Activated CD4-positive, alpha-beta T cell treated with anti-CD3 and anti-CD28 coated beads, Interleukin-2, amount 50 U/mL, for 4 hours (primary cell): ENCODE results near the gene DGLUCY.
"Not testable (repeated sequence)": the region's sequence is repeated elsewhere in the genome, so short reads cannot be mapped to it uniquely, and the experiment has no call there.

Experiments
- DNase-seq, 2 experiments: peaks; one replicate each; pipeline ENCODE4 v3.0.0-alpha.2; 2020

Gene DGLUCY, protein sequence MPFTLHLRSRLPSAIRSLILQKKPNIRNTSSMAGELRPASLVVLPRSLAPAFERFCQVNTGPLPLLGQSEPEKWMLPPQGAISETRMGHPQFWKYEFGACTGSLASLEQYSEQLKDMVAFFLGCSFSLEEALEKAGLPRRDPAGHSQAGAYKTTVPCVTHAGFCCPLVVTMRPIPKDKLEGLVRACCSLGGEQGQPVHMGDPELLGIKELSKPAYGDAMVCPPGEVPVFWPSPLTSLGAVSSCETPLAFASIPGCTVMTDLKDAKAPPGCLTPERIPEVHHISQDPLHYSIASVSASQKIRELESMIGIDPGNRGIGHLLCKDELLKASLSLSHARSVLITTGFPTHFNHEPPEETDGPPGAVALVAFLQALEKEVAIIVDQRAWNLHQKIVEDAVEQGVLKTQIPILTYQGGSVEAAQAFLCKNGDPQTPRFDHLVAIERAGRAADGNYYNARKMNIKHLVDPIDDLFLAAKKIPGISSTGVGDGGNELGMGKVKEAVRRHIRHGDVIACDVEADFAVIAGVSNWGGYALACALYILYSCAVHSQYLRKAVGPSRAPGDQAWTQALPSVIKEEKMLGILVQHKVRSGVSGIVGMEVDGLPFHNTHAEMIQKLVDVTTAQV

DNA sequence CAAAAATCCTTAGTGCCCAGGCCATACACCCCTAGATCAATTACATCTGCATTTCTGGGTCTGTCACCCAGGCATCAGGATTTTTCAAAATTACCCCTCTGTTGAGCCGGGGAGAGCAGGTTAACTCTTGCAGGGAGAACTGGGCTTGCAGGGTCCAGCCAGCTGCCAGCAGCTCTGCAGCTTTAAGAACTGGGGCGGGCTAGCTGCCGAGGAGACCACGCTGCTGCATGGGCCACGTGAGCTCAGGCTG, at the start of gene DGLUCY:
Gene DGLUCY (plus strand): TSS at position 245 of the 250 bp plus-strand sequence. CDS start 46,222 bp downstream, outside the sequence.
- peak; percentile 39 to 44 for DNase-seq

DNA sequence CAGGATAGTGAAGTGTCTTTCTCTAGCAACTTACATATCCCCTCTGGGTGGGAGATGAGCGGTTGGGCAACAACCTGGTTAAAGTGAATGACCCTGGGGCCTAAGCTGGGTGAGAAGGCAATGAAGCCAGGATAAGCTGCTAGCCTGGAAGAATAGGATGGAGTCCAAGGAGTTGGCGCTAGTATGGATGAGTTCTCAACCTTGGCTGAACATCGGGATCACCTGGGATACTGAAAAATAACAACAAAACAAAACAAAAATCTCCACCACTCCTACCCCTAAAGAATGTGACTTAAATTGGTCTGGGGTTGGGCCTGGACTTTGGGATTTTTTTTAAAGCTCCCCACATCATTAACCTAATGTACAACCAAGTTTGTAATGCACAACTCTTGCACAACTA, 48.6 kb upstream of the DGLUCY start:
- DNase-seq: no peak

DNA sequence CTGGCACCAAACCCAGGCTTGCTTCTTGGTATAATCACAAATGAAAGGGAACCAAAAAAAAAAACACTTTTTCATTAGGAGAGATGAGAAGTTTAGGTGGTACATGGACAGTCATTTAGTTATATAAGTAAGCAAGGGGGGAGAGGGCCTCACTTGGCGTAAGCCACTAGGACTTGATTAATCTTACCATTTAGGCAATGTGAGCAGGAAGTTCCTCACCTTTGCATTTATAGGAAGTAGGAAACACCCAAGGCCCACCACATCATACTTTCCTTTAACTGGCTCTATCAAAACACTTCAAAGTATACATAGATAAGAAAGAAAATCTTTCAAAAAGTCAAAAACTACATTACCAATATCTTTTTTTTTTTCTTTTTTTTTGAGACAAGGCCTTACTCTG, 46.7 kb upstream of the DGLUCY start:
- peak; percentile 22 to 25 for DNase-seq

DNA sequence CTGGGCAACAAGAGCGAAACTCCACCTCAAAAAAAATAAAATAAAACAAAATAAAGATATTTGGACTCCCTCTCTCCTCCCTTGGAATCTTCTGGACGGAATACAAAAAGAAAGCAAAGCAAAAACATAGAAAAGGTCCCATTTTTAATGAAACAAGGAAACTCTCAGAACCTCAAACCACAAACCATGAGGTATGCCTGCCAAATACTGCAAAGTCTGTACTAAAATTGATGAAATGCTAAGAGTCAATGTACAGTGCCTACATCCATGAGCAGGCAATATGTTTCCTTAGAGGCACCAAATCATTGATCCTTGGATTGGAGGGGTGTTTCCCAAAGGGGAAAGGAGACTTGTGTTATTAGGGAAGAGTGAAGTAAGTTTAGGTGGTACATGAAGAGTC, 45.2 kb upstream of the DGLUCY start:
- no peak for DNase-seq

DNA sequence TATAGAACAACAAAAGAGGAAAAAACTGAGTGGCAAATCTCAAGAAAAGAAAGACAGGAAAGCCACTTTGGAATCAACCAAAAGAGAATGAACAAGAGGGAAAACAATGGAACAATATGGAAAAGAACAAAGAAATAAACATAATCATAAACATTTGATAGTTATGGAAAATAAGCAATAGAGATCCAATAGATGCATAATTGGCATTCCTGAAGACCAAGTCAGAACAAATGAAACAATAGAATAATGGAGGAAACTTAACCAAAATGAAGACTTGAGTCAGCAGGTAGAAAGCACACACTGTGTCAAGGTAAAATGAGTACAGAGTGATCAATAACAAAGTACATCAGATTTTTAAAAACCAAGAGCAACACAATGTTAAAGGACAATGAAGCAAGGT, 43.3 kb upstream of the DGLUCY start:
- no peak for DNase-seq

DNA sequence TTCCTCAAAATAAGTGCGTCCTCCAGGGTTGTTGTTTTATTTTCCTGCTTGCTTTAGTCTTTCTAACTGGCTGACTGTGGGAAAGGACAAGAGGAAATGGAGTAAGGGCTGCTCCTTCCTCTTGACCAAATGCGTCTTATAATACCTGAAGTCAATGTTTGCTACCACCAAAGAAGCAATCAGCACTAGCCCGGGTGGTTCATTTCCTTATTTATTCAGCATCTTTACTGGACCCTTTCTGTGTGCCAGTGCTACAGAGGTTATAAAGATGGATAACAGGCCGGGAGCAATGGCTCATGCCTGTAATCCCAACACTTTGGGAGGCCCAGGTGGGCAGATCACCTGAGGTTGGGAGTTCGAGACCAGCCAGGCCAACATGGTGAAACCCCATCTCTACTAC, 38.3 kb upstream of the DGLUCY start:
- DNase-seq: no peak

DNA sequence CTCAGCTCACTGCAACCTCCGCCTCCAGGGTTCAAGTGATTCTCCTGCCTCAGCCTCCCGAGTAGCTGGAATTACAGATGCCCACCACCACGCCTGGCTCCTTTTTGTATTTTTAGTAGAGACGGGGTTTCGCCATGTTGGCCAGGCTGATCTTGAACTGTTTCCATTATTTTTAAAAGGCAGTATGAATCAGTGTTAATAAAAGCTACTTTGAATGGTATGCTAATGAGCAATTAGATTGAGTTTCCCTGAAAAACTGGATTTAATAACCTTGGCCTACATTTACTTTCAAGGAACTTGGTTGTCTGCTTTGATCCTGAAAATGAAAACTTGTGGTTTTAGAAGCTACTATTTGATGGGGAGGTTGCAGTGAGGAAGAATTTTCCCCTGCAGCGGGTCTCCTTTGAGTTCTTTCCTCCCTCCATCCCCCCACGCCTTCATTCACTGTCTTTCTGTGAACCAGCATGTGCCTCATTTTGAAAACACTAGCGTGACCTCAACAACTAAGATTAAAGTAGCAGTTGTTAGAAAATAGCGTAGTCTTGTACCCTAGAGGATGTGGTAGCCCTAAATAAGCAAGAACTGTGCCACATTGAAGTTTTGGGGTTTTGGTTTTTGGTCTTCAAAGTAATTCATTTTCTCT, 35.7 kb upstream of the DGLUCY start:
- peak; percentile 24 to 35 for DNase-seq

DNA sequence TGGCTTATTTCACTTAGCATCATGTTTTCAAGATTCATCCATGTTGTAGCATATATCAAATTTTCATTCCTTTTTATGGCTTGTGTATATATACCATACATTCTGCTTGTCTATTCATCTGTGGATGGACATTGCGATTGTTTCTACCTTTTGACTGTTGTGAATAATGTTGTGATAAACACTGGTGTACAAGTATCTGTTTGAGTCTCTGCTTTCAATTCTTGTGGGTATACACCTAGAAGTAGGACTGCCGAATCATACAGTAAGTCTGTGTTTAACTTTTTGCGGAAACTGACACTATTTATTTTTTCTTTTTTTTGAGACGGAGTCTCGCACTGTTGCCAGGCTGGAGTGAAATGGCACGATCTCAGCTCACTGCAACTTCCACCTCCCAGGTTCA, 33.8 kb upstream of the DGLUCY start:
- DNase-seq: no peak

DNA sequence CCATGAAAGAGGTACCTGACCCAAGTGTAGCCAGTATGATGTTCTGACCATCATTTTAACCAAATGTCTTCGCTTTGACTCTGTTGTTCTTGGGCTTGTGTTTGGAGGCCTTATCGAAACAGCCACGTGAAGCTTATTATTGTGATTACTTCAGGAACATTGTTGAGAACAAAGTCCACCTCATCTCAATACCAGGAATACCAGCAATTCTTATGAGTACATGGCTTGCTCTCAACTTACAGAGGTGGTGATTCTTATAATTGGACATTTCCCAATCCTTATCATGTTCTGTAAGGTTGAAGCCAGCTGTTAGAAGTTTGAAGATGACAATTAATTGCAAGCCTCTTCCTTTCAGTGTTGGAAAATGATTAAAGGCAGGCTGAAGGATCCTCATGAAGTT, 31.6 kb upstream of the DGLUCY start:
- no peak for DNase-seq

DNA sequence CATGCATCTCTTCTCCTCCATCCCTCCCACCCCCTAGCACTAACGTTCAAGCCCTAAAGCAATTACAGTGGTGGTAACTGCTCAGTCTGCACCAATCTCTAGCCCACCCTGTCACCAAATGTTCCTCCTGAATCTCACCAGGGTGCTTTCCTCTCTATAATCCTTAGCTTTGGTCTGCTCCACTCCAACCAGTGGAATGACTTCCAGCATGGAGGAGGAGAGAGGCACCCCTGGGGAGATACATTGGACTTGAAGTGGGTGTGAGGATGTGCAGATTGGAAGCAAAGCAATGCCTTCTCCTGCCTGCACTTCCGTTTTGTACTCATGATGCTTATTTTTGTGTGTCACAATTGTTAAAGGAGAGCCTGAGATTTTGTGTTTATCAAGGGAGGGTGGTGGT, 29.4 kb upstream of the DGLUCY start:
- no peak for DNase-seq

DNA sequence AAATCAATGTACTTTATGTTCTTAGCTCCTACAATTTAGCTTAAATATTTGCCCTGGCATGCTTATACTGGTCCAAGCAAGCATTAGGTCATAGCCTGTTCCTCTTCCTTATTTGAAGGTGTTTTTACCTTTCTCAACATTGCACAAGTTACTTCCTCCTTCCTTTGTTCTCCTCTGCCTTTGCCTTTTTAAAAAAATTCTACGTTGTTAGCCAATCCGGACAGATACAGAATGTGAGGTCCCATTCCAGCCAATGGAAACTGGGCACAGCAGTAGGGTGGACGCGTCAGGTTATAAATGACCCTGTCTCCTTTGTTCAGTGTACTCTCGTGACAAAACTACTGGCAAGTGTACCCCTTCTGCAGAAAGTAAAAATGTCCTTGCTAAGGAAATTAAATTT, 26.4 kb upstream of the DGLUCY start:
- not testable (repeated sequence) for DNase-seq

DNA sequence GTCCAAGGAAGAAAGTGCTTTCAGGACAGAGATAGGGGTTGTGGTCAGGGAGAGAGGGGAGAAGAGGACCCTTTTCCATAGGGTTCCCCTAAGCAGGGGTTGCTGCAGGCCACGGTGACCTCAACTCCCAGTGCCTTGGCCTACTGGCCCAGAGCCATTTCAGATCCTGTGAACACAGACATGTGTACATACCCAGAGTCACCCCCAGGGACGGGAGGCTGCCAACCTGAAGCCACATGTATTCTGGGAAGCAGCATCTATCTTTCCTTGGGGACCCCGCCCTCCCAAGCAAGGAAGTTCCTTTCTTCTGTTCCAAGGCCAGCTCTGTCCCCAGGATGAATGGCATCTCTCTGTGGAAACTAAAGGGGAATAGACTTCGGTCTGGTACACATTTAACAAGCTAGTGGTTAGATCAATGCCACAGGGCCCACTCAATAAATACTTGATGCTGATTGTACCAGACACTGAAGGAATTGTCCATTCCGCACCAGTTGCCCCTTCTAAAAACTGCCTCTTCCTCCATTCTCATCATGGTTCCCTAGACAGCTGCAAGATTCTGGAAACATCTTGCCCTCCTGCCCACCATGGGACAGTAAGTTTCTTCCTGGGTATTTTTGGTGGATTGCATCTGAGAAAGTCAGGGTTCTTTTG, 25.2 kb upstream of the DGLUCY start:
- DNase-seq: no peak

DNA sequence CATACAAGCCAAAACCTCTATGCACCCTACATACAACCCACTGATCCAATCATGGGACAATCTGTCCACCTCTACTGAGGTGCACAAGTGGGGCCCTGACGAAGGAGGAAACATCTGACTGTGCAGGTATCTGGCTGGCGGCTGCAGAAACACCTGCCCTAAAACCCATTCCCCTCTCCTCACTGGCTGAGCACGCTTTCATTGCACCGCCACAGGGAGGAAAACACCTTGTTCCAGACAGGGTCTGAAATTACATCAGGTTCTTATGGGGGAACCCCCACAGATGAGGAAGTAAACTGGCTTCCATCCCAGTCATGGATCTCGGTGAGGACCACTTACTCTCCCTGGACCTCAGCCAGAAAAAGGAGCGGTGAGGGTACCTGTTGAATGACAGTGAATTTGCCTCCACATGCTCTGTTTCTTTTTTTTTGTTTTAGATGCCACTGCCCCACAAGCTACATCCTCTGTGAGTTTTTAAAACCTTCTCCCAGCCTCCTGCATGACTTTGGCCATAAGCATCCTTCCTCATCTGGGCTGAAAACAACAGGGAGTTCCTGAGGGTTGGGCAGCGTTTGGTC, 23.8 kb upstream of the DGLUCY start:
- DNase-seq: no peak

DNA sequence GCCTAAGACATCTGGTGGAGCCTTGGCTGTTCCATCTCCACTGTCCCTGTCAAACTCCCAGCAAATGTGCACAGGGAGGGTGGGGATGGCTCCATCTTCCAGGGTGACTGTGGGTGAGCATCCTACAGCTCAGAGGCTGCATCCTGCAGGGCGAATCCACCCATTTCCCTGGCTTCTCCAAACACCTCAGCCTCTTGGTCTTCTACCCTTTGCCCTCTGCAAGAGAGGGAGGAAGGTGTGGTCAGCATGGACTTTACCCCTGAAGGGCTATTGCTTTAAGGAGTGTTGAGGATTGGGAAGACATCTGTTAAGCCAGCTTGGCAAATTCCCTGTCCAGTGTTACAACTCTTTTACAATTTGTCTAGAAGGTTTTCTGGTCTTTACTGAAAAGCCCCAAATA, 23.1 kb upstream of the DGLUCY start:
- no peak for DNase-seq

DNA sequence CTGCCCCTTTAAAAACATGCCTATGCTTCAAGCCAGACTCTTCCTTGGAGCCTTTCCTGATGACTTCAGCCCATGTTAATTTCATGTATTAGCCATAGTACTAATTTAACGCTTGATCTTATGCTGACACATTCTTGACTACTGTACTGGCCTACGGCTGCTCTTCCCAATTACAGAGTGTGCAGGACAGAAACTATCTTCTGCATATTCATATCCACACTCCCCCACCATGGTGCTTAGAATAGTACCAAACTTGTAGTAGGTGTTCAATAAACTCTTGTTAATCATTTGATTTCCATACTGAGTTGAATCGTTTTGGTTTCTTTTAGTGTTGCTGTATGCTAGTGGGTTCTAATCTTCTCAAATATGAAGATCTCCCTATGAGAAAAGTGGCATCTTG, 21.8 kb upstream of the DGLUCY start:
- DNase-seq: no peak

DNA sequence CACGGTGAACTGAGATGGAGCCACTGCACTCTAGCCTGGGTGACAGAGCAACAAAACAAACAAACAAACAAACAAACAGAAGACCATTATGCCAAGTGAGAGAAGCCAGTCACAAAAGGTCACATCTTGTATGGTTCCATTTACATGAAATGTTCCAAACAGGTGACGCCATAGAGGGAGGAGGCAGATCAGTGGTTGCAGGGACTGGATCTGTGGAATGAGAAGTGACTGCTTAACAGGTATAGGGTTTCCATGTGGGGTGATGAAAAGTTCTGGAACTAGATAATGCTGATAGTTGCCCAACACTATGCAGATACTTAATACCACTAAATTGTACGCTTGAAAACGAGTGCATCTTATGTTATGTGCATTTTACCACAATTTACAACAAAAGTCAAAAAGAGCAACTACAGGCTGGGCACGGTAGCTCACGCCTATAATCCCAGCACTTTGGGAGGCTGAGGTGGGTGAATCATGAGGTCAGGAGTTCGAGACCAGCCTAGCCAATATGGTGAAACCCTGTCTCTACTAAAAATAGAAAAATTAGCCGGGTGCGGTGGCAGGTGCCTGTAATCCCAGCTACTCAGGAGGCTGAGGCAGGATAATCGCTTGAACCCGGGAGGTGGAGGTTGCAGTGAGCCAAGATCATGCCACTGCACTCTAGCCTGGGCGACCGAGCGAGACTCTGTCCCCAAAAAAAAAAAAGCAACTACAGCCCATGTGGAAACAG, 20.0 kb upstream of the DGLUCY start:
- DNase-seq: not testable (repeated sequence)

DNA sequence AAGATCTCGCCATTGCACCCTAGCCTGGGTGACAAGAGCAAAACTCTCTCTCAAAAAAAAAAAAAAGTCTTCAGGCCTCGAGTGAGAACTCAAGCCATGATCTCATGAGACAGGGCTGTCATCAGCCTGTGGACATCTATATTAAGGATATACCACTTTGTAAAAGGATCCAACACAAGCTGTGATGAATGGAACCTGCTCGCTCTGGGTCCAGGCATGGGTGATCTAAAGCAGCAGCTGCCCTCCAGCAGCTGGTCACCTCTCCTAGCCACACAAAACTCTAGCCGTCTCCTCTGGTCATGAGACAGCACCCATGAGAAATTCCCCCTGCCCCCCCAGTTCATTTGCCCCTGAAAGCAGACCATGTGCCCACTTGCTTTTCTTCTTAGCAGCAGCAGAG, 19.1 kb upstream of the DGLUCY start:
- DNase-seq: no peak

DNA sequence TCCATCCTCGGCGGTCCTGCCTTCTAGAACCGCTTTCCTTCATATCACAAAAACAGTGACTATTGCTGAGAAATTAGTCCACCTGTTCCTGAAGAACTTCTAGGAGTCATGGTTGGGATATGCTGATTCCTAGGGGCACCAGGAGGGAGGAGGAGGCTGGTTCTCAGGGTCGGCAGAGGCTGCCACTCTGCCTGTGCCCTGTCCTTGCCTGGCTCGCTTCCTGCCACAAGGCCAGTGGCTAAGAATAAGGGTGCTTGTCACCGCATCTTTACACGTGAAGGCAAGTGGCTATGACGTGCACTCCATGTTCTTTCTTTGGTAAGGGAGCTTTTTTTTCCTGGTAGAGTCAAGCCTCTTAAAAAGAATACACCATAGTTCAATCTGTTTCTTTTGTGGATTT, 18.7 kb upstream of the DGLUCY start:
- DNase-seq: no peak

DNA sequence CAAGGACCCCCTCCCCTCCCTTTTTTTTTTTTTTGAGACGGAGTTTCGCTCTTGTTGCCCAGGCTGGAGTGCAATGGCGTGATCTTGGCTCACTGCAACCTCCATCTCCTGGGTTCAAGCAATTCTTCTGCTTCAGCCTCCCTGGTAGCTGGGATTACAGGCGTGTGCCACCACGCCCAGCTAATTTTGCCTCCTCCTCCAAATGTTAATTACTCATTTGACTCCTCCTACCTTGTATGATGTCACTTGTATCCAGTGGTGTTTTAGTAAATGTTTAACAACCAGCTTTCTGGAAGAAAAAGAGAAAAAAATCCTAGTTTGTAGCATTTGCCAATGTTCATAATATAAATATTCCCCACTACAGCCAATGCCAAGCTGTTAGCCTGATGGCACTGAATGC, 16.2 kb upstream of the DGLUCY start:
- DNase-seq: not testable (repeated sequence)

DNA sequence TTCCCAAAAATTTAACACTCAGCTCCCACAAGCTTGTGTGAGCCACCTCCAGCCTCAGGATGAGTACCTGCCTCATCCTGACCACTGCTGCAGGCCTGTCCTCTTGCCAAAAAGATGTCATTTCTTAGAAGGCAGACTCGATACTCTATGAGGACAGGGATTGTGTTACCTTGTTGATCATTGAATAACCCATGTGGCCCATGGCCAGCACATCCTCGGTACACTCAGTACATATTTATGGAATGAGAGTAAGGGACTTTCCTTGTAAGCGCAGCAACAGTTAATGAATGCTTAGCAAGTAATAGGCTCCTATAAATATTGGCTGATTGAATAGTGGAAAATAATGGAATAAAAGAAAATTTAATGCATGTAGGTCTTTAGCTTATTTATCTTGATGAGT, 15.3 kb upstream of the DGLUCY start:
- no peak for DNase-seq

DNA sequence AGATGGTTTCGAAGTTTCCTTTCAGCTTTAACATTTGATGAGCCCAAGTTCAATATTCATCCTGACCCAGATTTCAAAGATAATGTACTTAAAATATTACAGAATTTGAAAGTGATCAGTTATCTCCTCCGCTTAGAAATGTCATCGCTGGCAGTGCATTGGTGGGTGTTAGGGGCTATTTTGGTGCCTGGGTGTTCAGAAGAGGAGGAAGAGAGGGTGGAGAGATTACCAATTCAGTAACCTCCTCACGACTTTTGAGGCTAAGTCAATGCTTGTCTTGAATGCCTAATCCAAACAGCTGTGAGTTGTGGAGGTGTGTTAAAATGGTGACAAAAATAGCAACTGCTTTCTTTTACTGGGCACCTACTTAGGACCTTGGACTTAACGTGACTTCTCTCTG, 13.8 kb upstream of the DGLUCY start:
- DNase-seq: no peak

DNA sequence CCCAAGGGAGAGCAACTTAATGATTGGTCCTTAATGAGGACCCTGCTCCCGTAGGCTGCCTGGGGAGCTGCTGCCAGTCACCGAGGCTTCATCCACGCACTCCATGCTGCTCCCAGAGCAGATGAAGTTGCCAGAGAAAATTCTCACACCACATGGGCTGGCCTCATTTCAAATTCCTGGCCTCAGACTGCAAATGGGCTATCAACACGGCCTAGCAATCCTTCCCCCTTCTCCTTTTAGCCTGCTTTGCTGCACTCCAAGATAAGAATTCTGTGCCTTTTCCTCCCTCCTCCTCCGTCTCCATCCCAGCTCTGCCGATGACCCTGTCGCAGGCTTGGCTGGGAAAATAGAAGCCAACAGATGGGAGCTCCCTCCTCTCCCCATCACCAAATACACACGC, 10.8 kb upstream of the DGLUCY start:
- DNase-seq: no peak
